Measurements from ENCODE around the gene ARID1B.
A peak's percentile ranks its signal among the peaks of the same experiment; 100 is the strongest.

Gene ARID1B

DNA sequence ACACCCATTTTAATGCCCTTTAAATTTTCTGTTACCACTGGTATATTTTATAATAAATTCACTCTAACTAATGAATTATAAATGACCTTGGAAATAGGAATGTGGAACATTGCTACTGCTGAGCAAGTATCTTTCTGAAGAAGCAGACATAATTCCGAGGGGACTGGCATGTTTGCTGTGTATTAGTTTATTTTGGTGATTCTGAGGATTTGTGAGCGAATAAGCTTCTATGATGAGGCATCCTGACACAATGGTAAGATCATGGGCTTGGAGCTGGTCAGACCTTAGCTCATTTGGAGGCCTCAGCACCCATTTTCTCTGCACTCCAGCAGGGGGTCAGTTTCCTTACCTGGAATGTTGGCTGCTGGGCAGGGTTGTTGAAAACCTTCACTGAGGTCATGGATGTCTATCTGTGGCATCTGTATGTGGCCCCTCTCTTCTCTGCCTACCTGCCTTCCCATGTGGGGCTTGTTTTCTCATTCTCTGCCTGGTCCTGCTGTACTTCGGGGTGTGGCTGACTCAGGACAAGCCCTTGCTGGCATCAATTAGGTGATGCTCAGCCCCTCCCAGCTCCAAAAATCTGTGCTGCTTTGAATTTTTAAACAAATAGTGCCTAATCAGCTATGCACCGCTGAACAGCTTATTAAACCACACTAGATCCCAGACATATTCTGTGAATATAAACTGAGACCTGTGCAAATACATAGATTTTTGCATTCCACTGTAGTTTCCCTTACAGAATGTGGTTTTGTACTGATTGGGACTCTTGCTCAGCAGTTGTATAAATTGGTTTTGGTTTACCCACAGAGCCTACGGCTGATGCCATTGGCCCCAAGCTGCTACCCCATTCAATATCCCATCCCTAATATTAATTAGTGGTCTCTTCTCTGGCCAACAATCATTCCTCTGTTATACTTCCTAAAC, 10.7 kb downstream of the ARID1B start:
- Histone ChIP-seq H3K4me1 (ENCODE audit: control insufficient read depth, insufficient read depth, low read length) (peaks cover 38% of the 10 kb centered on the region), H3K4me3 (ENCODE audit: low read depth, low read length) (no peak overlapping the region), H3K9me3 (ENCODE audit: control insufficient read depth, insufficient read depth, low read depth, low read length) (no peaks in the 10 kb centered on the region), H3K27ac (ENCODE audit: extremely low read depth, low read depth, low read length) (no peak overlapping the region), H3K36me3 (ENCODE audit: control insufficient read depth in 2 of 2, insufficient read depth in 1 of 2, low read length in 2 of 2) (peaks cover 0 to 3% of the 10 kb centered on the region in 2 experiments; a peak in 1 of 3 replicates)
- POLR2A ChIA-PET: no interaction called here
- CTCF ChIA-PET: interaction anchor here (0.7 to 1.2 kb wide), 3 partner anchors 24 to 247 kb away, joined by 3 to 4 read pairs (median 4); no protein-coding TSS in a partner anchor
- TF ChIP-seq ZNF391 (tag by site-specific recombination; IDR thresholded peaks at IDR 0.05; ENCODE audit: borderline replicate concordance, low read depth) (no peak), ZNF596 (tag by site-specific recombination; IDR thresholded peaks at IDR 0.05) (no peak), GFI1B (tag by site-specific recombination; IDR thresholded peaks at IDR 0.05) (peak; percentile 50; the same call in 1 of the 2 replicates), SETDB1 (IDR thresholded peaks at IDR 0.05; ENCODE audit: insufficient read length, low read length) (no peak)
- TF ChIP-seq, protein P1, sequence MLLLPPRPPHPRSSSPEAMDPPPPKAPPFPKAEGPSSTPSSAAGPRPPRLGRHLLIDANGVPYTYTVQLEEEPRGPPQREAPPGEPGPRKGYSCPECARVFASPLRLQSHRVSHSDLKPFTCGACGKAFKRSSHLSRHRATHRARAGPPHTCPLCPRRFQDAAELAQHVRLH (tag by site-specific recombination; IDR thresholded peaks at IDR 0.05): no peak
- TF ChIP-seq, protein P2, sequence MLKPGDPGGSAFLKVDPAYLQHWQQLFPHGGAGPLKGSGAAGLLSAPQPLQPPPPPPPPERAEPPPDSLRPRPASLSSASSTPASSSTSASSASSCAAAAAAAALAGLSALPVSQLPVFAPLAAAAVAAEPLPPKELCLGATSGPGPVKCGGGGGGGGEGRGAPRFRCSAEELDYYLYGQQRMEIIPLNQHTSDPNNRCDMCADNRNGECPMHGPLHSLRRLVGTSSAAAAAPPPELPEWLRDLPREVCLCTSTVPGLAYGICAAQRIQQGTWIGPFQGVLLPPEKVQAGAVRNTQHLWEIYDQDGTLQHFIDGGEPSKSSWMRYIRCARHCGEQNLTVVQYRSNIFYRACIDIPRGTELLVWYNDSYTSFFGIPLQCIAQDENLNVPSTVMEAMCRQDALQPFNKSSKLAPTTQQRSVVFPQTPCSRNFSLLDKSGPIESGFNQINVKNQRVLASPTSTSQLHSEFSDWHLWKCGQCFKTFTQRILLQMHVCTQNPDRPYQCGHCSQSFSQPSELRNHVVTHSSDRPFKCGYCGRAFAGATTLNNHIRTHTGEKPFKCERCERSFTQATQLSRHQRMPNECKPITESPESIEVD (tag by site-specific recombination; IDR thresholded peaks at IDR 0.05): 0 out of 2 replicates have a peak, but pooled peaks have one; percentile 8

DNA sequence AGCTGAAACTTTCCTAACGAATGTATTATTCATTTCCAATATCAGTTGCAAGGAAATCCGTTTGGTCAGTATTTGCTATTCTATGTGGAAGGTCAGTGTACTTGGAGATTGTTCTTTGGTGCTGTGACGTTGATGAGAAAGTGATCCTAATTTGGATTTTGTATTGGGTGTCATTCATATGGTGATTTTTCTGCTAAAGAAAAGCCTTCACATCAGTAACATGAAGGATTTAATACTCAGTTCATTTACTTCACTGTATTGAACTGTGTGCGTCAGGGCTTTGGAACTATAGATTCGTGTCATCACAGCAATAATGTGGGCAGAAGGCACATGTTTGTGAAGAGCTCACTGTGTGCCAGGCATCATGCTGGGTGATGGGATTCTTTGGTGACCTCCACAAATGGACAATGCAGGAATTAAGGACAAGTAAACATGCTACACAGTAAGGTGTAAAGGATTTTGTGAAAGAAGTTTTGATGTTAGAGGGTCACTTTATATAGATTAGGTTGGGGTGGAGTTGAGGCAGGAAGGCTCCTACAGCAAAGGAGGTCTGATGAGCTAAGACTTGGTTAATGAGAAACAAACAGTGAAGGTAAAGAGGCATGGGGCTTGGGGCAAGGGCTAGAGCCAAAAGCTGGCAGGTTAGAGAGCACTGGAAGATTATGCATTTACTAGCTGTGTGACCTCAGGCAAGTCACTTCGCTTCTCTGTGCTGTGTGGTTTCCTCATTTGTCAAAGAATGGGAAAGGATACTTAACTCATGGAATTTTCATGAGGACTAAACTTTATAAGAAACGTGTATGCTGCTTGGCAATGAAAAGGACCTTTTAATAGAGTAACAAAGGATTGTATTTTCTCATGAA, 12.1 kb downstream of the ARID1B start:
- ChIA-PET POLR2A (interaction anchor here (0.6 kb wide), 1 partner anchor 205 kb away, joined by 5 read pairs; no protein-coding TSS in a partner anchor), CTCF (interaction anchor here (0.6 to 1.0 kb wide), 6 partner anchors 8 to 430 kb away, joined by 3 to 4 read pairs (median 3); no protein-coding TSS in a partner anchor)
- H3K27ac ChIP-seq (ENCODE audit: extremely low read depth, low read depth, low read length): no peak overlapping the region
- H3K4me3 ChIP-seq (ENCODE audit: low read depth, low read length): no peak overlapping the region
- peaks cover 0 to 3% of the 10 kb centered on the region in 2 experiments; a peak in 1 of 3 replicates for H3K36me3 ChIP-seq (ENCODE audit: control insufficient read depth in 2 of 2, insufficient read depth in 1 of 2, low read length in 2 of 2)
- TF ChIP-seq ZNF768 (tag by site-specific recombination; IDR thresholded peaks at IDR 0.05) (0 out of 2 replicates have a peak, but pooled peaks have one; percentile 32), ZNF664 (tag by site-specific recombination; IDR thresholded peaks at IDR 0.05) (peak; percentile 57; the same call in 1 of the 2 replicates), EGR2 (tag by site-specific recombination; IDR thresholded peaks at IDR 0.05; ENCODE audit: low read depth) (no peak)
- H3K4me1 ChIP-seq (ENCODE audit: control insufficient read depth, insufficient read depth, low read length): peaks cover 25% of the 10 kb centered on the region
- H3K9me3 ChIP-seq (ENCODE audit: control insufficient read depth, insufficient read depth, low read depth, low read length): no peaks in the 10 kb centered on the region

DNA sequence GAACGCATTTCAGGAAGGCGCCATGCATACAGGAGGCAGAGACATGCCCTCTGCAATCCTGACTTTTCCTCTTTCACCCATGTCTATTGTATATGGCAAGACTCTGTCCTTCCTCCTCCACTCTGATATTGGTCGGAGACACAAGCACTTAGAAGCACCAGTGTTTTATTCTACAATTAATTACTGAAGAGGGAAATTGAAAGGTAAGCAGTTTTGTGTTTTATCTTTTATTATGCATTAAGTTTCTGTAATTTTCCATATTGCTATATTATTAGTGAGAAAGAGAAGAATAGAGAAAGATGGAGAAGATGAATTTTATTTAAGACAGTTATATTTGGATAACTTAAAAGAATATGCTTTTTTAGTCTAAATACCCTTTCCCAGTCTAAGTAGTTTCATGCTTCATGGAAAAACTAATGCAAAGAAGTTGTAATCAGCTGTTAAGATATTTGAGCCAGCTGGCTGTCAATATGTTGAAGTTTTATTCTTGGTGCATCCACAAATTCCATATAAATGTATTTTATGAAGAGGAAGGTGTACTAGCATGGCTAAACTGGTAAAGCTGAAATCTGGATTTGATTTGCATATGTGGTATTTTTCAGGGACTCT, 13.6 kb downstream of the ARID1B start:
- TF ChIP-seq, protein P3, sequence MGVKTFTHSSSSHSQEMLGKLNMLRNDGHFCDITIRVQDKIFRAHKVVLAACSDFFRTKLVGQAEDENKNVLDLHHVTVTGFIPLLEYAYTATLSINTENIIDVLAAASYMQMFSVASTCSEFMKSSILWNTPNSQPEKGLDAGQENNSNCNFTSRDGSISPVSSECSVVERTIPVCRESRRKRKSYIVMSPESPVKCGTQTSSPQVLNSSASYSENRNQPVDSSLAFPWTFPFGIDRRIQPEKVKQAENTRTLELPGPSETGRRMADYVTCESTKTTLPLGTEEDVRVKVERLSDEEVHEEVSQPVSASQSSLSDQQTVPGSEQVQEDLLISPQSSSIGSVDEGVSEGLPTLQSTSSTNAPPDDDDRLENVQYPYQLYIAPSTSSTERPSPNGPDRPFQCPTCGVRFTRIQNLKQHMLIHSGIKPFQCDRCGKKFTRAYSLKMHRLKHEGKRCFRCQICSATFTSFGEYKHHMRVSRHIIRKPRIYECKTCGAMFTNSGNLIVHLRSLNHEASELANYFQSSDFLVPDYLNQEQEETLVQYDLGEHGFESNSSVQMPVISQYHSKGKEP (tag by site-specific recombination; IDR thresholded peaks at IDR 0.05): 0 out of 2 replicates have a peak, but pooled peaks have one; percentile 18
- no peak for TF ChIP-seq ZNF311 (tag by site-specific recombination; IDR thresholded peaks at IDR 0.05; ENCODE audit: borderline replicate concordance)

More for the DNA sequence above, 13.6 kb downstream of the ARID1B start:
- H3K27ac ChIP-seq (ENCODE audit: extremely low read depth, low read depth, low read length): no peak overlapping the region
- no peak overlapping the region for H3K4me3 ChIP-seq (ENCODE audit: low read depth, low read length)
- ChIA-PET POLR2A (no interaction called here), CTCF (interaction anchor here (0.7 kb wide), 1 partner anchor 822 kb away, joined by 3 read pairs; no protein-coding TSS in a partner anchor)
- no peaks in the 10 kb centered on the region for H3K9me3 ChIP-seq (ENCODE audit: control insufficient read depth, insufficient read depth, low read depth, low read length)
- peaks cover 22% of the 10 kb centered on the region for H3K4me1 ChIP-seq (ENCODE audit: control insufficient read depth, insufficient read depth, low read length)
- no peaks in the 10 kb centered on the region for H3K36me3 ChIP-seq (ENCODE audit: control insufficient read depth in 2 of 2, insufficient read depth in 1 of 2, low read length in 2 of 2)

All from HEK293 (cell line).